GM19035 (cell line): ENCODE measurements around the gene TRIL.

ENCODE experiments used
- ATAC-seq: cut with Tn5 transposase; IDR thresholded peaks from one replicate; pipeline ENCODE4 v1.9.1; 2021; ENCODE audit not compliant: unreplicated experiment

Gene TRIL

GRCh38 chr7:28958235-28958979, at the start of gene TRIL:
Gene TRIL, minus strand, starts transcription at chr7:28958330. Its CDS starts 284 bp downstream, at chr7:28958046.
- ATAC-seq, result no peak

GRCh38 chr7:29007127-29007526, 49.0 kb upstream of the TRIL start:
- ATAC-seq, result no peak

- ATAC-seq, result no peak
Observed at GRCh38 chr7:29005829-29006228, 47.7 kb upstream of the TRIL start.

GRCh38 chr7:29005406-29005805, 47.3 kb upstream of the TRIL start:
- no peak for ATAC-seq

- no peak for ATAC-seq
Observed at GRCh38 chr7:29003703-29004102, 45.6 kb upstream of the TRIL start.

GRCh38 chr7:29000717-29001076, 42.6 kb upstream of the TRIL start:
- ATAC-seq, result no peak

- ATAC-seq, result no peak
Observed at GRCh38 chr7:28999895-29000716, 42.0 kb upstream of the TRIL start.

GRCh38 chr7:28999427-28999826, 41.3 kb upstream of the TRIL start:
- ATAC-seq, result no peak

GRCh38 chr7:28998105-28998504, 40.0 kb upstream of the TRIL start:
- ATAC-seq, result no peak

GRCh38 chr7:28996836-28997235, 38.7 kb upstream of the TRIL start:
- ATAC-seq, result no peak

- no peak for ATAC-seq
Observed at GRCh38 chr7:28993371-28993770, 35.2 kb upstream of the TRIL start.

GRCh38 chr7:28992798-28993197, 34.7 kb upstream of the TRIL start:
- ATAC-seq, result no peak

- no peak for ATAC-seq
Observed at GRCh38 chr7:28990200-28990960, 32.2 kb upstream of the TRIL start.

- ATAC-seq, result no peak
Observed at GRCh38 chr7:28989211-28989980, 31.3 kb upstream of the TRIL start.

GRCh38 chr7:28988810-28989209, 30.7 kb upstream of the TRIL start:
- ATAC-seq, result no peak

GRCh38 chr7:28988091-28988490, 30.0 kb upstream of the TRIL start:
- ATAC-seq, result no peak

GRCh38 chr7:28986765-28987110, 28.6 kb upstream of the TRIL start:
- no peak for ATAC-seq

GRCh38 chr7:28986028-28986764, 28.1 kb upstream of the TRIL start:
- no peak for ATAC-seq

- ATAC-seq, result no peak
Observed at GRCh38 chr7:28984631-28985030, 26.5 kb upstream of the TRIL start.

GRCh38 chr7:28984217-28984616, 26.1 kb upstream of the TRIL start:
- no peak for ATAC-seq
